ENCODE results near the gene CBLB.
"Not testable (repeated sequence)": the region's sequence is repeated elsewhere in the genome, so short reads cannot be mapped to it uniquely, and the experiment has no call there.

CBLB gene

GRCh38 chr3:105764378-105765307, 104.2 kb downstream of the CBLB start:
- H3K4me3 ChIP-seq (ENCODE audit: low read depth, low read length), result no peak overlapping the region
- ChIA-PET CTCF (no interaction called here), POLR2A (no interaction called here)
- no peak for DNase-seq (ENCODE audit: low read depth, low spot score)
- no peak for TF ChIP-seq CTCF (IDR thresholded peaks at IDR 0.05; ENCODE audit: insufficient read depth, low read length, missing control alignments)

GRCh38 chr3:105763659-105764036, 105.2 kb downstream of the CBLB start:
- POLR2A ChIA-PET, result no interaction called here
- no peak for TF ChIP-seq CTCF (IDR thresholded peaks at IDR 0.05; ENCODE audit: insufficient read depth, low read length, missing control alignments)

GRCh38 chr3:105762749-105763658, 105.8 kb downstream of the CBLB start:
- CTCF ChIA-PET, result no interaction called here
- no peak for DNase-seq (ENCODE audit: low read depth, low spot score)
- no peak overlapping the region for H3K4me3 ChIP-seq (ENCODE audit: low read depth, low read length)
- POLR2A ChIA-PET, result interaction anchor here (0.7 kb wide), 1 partner anchor 751 kb away, joined by 3 read pairs; no protein-coding TSS in a partner anchor
- TF ChIP-seq CTCF (IDR thresholded peaks at IDR 0.05; ENCODE audit: insufficient read depth, low read length, missing control alignments), result no peak

More at GRCh38 chr3:105763659-105764036, 105.2 kb downstream of the CBLB start:
- CTCF ChIA-PET, result no interaction called here
- H3K4me3 ChIP-seq (ENCODE audit: low read depth, low read length), result no peak overlapping the region
- DNase-seq (ENCODE audit: low read depth, low spot score), result no peak

GRCh38 chr3:105762214-105762613, 106.6 kb downstream of the CBLB start:
- H3K4me3 ChIP-seq (ENCODE audit: low read depth, low read length); CTCF ChIA-PET; DNase-seq (ENCODE audit: low read depth, low spot score); POLR2A ChIA-PET: not testable (repeated sequence)

GRCh38 chr3:105759442-105760078, 109.3 kb downstream of the CBLB start:
- ChIA-PET CTCF (no interaction called here), POLR2A (no interaction called here)
- H3K4me3 ChIP-seq (ENCODE audit: low read depth, low read length), result no peak overlapping the region
- no peak for TF ChIP-seq CTCF (IDR thresholded peaks at IDR 0.05; ENCODE audit: insufficient read depth, low read length, missing control alignments)
- no peak for DNase-seq (ENCODE audit: low read depth, low spot score)

- ChIA-PET CTCF (interaction anchor here (1.0 kb wide), 1 partner anchor 10 kb away, joined by 3 read pairs; no protein-coding TSS in a partner anchor), POLR2A (no interaction called here)
- TF ChIP-seq CTCF (IDR thresholded peaks at IDR 0.05; ENCODE audit: insufficient read depth, low read length, missing control alignments), result no peak
- no peak for DNase-seq (ENCODE audit: low read depth, low spot score)
- no peak overlapping the region for H3K4me3 ChIP-seq (ENCODE audit: low read depth, low read length)
Observed at GRCh38 chr3:105758451-105758850, 110.4 kb downstream of the CBLB start.

All from AG04449 (cell line).